Activated T-cell treated with anti-CD3 and anti-CD28 coated beads for 4 hours (primary cell): Measurements from ENCODE around the gene TENT4A.
"Not testable (repeated sequence)": the region's sequence is repeated elsewhere in the genome, so short reads cannot be mapped to it uniquely, and the experiment has no call there.

Experiments
- DNase-seq: peaks from one replicate; pipeline ENCODE4 v3.0.0-alpha.2; 2020

TENT4A gene

GRCh38 chr5:6755519-6755918, 42.3 kb downstream of the TENT4A start:
- DNase-seq, result no peak

- DNase-seq, result no peak
These were observed 42.7 kb downstream of the TENT4A start for GRCh38 chr5:6755941-6756340.

- DNase-seq, result no peak
These were observed 44.3 kb downstream of the TENT4A start for GRCh38 chr5:6757414-6757969.

- DNase-seq, result no peak
These were observed 45.0 kb downstream of the TENT4A start for GRCh38 chr5:6758236-6758635.

GRCh38 chr5:6758706-6759105, 45.5 kb downstream of the TENT4A start:
- DNase-seq, result no peak

- no peak for DNase-seq
These were observed 46.2 kb downstream of the TENT4A start for GRCh38 chr5:6759401-6759800.

- no peak for DNase-seq
These were observed 46.8 kb downstream of the TENT4A start for GRCh38 chr5:6759983-6760382.

- DNase-seq, result no peak
These were observed 47.5 kb downstream of the TENT4A start for GRCh38 chr5:6760686-6761085.

GRCh38 chr5:6761333-6761732, 48.1 kb downstream of the TENT4A start:
- DNase-seq, result no peak

- no peak for DNase-seq
These were observed 48.9 kb downstream of the TENT4A start for GRCh38 chr5:6762116-6762515.

GRCh38 chr5:6762697-6763096, 49.5 kb downstream of the TENT4A start:
- no peak for DNase-seq

- no peak for DNase-seq
These were observed 50.0 kb downstream of the TENT4A start for GRCh38 chr5:6763191-6763590.

GRCh38 chr5:6765612-6766525, 52.6 kb downstream of the TENT4A start:
- peak; percentile 42 for DNase-seq

- DNase-seq, result no peak
These were observed 53.4 kb downstream of the TENT4A start for GRCh38 chr5:6766604-6767093.

- no peak for DNase-seq
These were observed 54.3 kb downstream of the TENT4A start for GRCh38 chr5:6767481-6768063.

GRCh38 chr5:6768590-6769230, 55.5 kb downstream of the TENT4A start:
- DNase-seq, result no peak

GRCh38 chr5:6770826-6771607, 57.8 kb downstream of the TENT4A start:
- no peak for DNase-seq

- DNase-seq, result no peak
These were observed 59.7 kb downstream of the TENT4A start for GRCh38 chr5:6772886-6773285.

GRCh38 chr5:6773342-6774035, 60.3 kb downstream of the TENT4A start:
- no peak for DNase-seq

- DNase-seq, result not testable (repeated sequence)
These were observed 61.0 kb downstream of the TENT4A start for GRCh38 chr5:6774207-6774606.

- DNase-seq, result no peak
These were observed 61.5 kb downstream of the TENT4A start for GRCh38 chr5:6774721-6775204.

- DNase-seq, result no peak
These were observed 62.3 kb downstream of the TENT4A start for GRCh38 chr5:6775571-6775970.
